NCI-H146 treated with DMSO at 0.1 percent for 48 hours (cell line): ENCODE data around the gene E2F8.

Source experiments
- DNase-seq: peaks from one replicate; lab custom pipeline; 2025; ENCODE audit not compliant: unreplicated experiment; lab: John Stamatoyannopoulos, UW

Gene E2F8

DNA sequence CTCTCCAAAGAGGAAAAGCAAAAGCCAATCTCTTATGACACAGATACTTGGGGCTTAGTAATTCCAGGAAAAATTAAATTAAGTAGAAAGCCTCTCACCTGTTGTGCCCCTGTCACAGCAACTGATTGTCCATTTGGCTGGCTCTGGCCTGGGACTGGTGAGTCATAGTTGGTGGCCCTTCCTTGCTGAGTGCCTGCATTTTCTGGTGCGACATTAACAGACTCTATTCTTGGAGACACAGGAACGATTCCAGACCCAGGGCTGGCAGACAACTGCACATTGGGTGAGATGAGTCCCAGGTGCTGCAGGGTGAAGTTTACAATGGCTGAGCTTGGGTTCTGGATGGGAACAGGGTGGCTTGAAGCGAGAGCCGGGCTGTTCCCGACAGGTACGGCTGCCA, 15.6 kb downstream of the E2F8 start:
- DNase-seq, result no peak

DNA sequence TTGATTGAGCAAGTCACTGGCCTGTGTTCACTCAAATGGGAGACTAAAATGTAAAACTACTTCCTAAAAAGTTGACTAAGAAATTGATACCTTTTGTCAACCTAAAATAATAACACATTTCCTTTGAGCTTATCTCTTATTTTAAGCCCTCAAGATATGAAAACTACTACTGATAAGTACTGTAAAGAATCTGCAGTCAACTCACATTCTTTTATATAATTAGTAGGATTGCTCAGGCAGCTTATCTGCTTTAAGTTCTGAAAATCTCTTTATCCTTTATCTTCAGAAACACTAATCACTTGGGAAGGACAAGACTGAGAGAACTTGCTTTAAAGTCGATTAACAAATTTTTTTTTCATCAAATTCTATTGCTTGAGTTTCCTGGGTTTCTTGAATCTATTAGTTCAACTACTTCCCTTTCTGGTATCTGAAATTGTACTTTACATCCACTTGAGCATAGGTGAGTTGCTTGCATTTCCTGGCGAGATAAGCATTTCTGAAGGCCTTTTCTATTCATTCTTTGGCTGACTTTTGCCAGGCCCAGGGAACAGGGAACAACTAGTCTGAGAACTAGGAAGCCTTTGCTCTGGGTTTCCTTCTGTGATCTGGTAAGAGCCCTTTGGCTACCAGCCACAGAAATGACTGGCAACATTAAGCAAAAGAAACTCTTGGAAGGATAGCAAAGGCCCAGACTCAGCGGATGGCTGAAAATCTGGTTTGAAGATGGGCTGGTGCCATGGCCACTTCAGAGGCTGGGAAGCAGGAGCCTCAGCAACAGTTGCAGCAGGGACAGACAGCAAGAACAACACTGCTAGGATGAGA, 19.6 kb downstream of the E2F8 start:
- no peak for DNase-seq

DNA sequence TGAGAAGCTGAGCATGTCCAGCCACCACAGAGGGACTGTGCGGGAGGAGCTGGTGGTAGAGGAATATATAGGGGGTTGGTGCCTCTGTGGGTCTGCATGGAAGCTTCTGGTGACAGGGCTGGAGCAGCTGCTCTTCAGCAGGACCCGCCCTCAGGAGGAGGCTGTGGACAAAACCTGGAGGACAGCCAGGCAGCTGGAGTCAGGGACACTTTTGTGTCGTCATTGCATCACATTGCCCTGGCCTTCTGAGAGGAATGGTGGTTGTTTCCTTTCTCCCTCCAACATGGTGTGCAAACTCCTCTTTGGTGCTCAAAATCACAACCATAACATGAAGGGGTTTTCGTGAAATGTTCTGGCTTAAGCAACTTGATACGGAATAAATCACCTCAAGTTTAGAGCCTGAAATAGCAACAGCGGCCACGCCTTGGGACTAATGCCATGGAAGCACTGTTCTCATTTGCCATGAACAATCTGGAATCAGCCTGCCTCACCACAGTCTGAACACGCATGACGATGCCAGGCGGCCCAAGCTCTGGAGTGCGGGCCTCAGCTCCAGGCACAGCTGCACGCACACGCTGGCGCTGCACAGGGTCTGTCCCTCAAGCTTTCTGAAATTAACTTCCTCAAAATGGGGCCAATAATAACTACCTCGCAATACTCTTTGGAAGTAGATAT, 21.8 kb downstream of the E2F8 start:
- DNase-seq, result no peak

DNA sequence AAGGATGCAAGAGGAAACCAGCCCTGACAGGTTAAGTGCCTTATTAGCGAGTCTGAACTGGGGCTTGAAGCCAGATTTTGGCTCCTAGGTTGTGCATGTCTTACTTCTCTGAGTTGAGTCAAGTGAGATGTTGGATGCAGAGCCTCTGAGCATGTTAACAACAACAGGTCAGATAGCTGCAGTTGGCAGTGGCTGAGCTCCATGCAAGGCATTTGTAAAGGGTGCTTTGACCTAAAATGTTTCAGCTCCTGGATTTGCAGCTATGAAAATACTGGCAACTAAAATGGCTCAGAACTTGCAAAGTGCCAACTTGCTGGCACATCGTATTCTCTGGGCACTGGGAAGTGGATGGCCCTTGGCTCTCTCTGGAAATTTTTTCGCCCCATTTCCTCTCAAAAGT, 22.5 kb downstream of the E2F8 start:
- no peak for DNase-seq

DNA sequence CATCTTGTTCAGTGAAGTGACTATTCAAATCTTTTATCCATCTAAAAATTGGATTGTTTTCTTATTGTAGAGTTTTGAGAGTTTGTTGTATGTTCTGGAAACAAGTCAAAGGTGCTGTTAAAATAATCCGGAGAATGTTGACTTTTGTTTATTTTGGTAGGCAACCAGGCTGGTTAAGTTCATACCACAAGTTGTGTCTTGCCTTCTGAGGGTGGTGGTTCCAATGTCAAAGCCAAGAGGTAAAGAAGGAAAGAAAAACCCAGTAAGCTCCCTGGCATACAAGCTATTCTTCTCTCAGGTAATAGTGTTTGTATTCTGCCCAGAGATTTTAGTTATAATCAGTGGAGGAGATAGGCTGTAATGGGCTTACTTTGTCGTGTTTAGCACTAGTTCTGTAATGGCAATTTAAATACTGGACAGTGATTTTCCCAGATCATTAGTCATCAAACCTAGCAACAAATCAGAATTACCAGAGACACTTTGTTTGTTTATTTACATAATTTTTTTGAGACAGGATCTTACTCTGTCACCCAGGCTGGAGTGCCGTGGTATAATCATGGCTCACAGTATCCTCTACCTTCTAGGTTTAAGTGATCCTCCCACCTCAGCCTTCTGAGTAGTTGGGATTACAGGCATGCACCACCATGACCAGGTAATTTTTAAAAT, 23.9 kb downstream of the E2F8 start:
- DNase-seq, result no peak

DNA sequence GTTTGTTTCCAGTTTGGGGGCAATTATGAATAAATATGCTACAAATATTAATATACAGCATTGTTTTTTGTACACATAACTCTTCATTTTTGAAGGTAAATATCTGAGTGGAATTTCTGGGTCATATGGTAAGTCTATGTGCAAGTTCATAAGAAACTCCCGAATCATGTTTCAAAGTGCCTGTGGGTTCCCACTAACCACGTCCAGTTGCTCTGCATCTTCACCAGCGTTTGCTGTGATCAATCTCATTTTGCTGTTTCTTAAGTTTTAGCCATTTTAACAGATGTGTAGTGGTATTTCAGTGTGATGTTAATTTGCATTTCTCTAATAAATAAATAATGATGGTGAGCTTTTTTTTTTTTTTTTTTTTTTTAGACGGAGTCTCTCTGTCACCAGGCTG, 24.7 kb downstream of the E2F8 start:
- DNase-seq, result no peak

DNA sequence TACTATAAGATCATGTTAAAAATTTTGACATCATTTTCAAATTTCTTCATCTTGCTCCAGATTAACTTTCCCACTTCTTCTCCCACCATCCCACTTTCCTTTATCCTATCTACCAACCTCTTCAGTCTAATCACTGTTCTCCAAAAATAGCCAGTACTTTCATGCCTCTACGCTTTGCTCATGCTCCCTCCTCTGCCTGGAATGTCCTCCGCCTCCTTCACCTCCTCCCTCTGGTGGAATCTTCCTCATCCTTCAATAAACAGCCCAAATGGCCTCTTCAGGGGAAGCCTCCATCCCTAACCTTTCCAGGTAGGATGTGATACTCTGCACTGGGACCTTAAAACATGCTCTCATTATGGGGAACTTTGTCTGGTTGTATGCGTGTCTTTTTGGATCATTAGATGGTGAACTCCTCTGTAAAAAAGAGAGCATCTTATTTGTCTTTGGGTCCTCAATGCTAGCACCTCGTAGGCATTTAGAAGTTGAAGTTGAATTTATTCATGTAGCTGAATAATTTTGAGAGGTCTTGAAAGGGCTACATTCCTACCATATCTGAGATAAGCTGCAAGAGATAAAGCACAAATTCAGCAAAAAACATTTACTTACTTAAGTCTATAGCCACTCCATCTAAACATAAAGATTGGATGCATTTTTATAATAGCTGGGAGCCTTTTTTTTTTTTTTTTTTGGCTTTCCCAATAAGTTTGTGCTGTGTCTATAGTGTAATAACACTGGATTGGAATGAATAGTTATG, 31.0 kb downstream of the E2F8 start:
- DNase-seq, result no peak

DNA sequence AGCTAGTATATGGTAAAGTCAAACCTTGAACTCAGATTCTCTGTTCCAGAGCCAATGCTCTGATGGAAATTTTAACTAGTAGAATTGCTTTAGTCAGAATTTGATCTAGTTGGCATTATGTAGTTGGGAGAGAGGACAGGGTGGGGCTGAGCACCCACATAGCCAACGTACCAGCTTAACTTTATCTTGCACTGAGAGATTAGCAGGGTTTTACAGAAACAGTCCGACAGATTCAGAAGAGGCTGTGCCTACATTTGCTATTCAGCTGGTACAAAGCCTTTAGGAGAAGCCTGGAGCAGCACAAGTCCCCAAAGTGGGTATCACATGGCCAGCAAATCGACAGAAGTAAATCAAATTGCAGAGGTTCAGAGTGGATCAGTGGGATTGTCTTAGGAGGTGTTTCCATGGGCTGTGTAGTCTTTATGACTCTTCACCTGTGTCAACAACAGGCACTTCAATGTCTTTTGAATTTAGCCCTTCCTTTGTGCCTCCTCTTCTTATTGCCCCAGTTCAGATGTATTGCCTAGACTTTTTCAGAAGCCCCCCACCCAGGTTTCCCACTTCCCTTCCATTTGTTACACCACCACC, 31.7 kb downstream of the E2F8 start:
- no peak for DNase-seq

DNA sequence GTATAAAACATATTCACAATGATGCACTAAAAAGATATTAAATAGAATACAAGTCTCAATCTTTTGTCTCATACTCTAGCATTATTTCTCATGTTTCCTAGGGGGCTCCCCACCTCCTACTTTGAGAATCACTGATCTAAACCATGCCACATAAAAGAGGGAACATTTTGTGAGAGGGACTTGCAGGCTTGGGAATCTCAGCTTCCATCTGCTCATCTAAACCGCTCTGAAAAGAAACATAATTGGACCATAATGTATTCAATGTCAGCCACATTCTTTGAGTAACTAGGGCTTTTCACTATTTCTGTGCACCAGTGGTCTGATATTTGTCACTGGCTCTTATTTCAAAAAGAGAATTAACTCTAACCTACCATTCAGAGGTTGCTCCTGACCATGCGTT, 32.6 kb downstream of the E2F8 start:
- no peak for DNase-seq

DNA sequence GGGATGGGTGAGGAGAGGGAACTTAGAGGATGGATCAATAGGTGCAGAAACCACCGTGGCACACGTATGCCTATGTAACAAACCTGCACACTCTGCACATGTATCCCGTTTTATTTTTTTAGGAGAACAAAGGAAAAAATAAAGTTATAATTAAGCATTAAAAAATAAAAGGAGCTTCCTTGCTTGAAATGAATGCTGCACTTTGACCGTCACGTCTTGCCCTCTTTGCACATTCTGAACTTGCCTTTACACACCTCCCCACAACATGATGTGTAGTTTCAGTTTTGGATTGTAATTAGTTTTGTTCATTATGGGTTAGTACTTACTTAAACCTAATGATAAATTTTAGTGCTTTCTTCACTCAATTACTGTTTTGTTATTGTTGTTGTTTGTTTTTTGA, 35.9 kb downstream of the E2F8 start:
- no peak for DNase-seq

DNA sequence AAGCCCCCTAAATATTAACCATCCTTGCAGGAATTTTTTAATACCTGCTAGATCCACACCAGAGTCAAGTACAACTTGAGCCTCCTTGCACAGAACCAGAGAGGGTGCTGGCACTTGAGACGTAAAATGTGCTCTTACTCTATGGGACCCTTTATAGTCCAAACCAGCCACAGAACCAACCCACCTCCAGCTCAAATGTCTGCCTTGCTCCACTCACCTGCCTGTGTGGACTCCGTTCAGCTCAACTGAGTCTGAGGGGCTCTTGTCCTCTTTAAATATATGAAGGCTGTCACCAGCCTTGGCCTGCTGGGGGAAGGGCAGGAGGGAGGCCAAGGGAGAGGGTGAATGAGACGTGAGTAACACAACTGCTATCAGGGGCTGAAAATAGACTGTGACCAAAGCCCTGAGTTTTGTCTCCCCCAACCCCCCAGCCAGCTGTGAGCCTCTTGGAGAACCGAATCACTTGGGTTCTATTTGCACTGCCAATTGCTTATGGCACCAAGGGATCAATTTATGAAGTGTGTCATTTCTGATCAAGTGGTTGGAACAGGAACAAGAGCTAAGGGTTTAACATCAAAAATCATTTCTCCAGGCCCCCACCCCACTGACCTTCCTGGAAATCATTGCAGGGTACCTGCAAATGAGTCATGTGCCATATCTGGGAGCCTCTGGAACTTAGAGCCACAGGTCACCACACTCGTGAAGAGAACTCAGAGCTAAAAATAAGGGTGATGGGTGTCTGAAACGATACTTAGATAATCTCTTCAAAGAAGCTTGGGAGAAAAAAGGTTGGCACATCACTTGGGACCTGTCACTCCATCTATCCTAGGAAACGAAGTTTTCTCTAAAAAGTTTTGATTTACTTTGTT, 38.8 kb downstream of the E2F8 start, which contains the start of gene CSRP3:
Gene CSRP3 (minus strand): TSS at position 247 of the 869 bp plus-strand sequence. CDS start 9,535 bp downstream, outside the sequence.
- no peak for DNase-seq

DNA sequence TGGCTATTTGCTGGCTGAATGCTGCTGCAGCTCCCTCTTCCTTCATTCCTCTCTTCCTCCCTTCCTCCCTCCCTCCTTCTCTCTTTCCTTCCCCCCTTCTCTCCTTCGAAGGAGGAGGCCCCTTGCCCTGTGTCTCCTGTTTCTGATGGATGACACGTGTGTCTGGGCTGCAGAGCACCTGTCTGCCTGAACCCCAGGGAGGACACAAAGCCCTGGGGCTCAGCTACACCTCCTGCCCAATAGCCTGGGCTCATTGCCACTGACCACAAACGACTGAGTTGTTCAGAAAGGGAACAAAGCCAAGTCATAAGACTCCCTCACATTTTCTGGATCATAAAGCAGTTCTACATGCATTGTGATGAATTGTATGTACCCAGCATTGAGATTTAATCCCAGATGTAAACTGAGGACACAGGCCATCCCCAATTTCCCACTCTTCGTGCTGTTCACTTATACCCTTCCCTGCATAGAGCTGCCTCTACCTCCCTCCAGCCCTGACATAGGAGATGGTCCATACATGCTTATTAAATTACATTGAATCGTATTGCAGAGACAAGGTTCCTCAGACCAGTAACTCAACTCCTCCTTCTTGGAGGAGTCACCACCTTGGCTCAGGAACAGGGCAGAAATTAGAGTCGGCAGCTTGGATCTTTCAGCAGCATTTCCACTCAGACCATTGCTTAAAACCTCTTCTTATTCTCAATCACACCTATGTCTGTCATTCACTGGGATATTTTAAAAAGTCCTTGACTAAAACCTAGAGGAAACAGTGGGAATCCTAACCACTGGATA, 40.1 kb downstream of the E2F8 start:
- no peak for DNase-seq

DNA sequence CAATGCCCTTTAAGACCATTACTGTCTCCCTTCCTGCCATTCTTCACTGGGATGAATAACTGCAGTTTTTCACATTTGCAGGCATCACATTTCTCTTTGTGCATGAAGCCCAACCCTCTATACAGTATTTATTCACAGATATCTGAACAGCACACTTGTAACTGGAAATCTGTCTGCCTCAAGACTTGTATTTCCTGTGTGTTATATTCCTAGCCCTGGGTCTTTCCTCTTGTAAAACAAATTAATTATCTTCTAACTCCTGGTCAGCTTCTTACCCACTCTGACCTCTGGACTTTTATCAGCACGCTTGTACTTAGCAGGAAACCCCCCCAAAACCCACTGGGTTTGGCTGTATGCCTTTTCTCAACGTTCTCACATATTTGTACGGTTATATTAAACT, 41.0 kb downstream of the E2F8 start:
- no peak for DNase-seq

DNA sequence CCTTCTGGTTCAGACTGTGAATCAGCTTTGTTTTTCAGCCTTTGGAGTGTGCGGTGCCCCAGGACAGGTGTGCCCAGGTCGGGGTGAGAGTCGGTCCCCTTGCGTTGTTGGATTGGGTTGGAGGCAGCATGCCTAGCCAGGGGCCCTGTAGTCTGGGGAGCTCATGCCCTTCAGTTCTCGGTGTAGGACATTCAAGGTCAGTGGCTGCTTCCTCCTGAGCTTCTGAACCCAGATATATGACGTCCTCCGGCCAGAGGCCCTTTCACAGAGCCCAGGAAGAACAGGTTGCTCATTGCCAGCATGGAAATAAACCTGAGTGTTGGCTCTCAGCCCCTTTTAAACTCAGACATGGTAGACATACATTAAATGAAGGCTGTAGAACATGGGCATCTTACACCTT, 41.7 kb downstream of the E2F8 start:
- DNase-seq, result no peak

DNA sequence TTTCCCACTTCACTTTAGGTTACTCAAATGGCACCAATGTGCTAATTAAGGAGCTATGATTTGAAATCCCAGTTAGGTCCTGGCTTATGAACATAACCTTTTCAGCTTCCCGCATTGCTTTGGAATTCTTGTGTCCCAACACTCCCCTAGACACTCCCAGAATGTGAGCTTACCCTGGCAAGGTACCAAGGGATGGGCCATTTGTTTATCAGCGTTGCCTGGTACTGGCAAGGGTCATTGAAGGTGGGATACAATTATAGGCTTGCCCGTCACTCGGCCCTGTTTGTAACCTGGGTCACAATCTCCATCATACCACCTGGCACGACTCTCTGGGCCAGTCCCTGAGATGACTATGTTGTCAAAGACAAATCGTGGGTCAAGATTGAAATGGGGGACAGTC, 44.3 kb downstream of the E2F8 start:
- no peak for DNase-seq

DNA sequence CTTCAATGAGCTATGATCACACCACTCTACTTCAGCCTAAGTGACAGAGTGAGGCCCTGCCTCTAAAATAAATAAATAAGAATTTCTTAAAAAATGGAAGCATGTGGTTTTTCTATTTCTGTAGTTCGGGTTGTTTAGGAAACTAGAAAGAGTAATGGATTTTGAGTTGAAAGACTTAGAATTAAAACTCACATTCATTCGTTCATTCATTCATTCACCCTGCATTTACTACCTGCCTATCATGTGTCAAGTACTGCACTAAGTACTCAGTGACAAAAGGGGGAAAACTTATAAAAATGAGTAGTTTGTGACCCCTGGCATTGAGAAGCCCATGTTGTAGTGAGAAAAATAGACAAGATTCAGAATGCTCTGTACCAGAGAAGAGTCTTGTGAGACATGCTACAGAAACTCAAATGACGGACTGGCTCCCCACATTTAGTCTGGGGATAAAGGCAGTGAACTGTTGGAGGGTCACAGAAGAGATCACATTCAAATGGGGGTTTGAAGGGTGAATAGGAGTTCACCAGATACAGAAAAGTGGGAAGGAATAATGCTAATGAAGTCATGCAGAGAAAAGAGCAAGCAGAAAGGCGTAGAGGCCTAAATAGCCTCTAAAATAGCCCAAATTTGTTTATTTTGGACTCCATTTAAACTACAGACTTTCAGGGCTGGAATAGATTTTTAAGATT, 46.0 kb downstream of the E2F8 start:
- no peak for DNase-seq

DNA sequence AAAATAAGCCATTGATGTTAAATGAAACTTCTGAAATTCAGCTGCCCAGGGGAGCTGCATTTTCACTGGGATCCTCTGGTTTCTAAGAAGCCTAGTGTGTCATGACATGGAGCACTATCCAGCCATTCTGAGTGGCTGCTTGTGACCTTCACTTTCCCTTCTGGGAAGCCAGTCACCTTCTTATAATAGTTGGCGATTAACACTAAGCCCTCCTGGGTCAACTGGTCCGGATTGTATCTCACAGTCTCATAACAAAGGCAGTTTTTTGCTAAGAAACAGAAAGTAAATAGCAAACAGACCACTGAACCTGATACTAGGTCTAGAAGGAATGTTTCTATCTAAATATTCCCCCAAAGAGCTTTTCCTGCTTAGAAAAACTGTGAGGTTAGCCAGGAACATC, 46.8 kb downstream of the E2F8 start:
- no peak for DNase-seq

DNA sequence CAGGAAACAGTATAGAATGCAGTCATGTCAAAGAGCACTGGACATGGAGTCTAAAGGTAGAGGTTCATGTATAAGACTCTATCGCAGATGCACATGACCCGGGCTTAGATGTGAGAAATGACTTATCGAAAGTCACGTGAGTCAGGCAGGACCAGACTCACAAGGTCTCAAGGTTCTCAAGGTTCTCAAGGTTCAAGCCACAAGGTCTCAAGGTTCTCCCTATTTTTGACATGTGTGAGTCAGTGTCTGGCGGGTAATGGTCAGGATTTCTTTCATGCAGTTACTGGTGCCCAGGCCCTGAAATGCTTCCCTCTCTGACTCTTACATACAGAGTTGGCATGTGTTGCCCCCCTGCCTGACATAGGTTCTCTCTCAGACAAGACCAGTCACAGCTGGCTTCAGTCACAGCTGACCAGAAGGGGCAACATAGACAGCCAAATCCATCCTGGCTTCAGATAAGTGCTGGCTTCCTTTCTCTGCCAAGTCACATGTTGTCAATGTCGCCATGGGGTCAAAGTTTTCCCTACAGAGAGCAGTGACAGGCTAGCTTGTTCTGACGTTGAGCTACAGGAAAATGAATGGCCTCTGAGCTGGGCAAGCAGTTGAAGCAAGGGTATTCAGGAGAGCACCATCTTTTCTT, 49.1 kb downstream of the E2F8 start:
- no peak for DNase-seq
